Forelimb muscle (tissue), 1 donor: Measurements from ENCODE around the gene ZCCHC12. TPM values are rescaled to one million over a fixed set of nuclear protein-coding genes. Genes with fewer than 3 reads are reported as not detected.
"Not testable (repeated sequence)": the region's sequence is repeated elsewhere in the genome, so short reads cannot be mapped to it uniquely, and the experiment has no call there.

Experiments
- DNase-seq: peaks from one replicate; pipeline ENCODE4 v3.0.0-alpha.2; 2013; ENCODE audit warnings: low read depth
- polyA plus RNA-seq: library from polyadenylated mRNA; unstranded; fragments of 120-200 nt; gene quantifications from one replicate; pipeline ENCODE4 v1.2.1, GENCODE V29; 2013; ENCODE audit not compliant: insufficient read length

The ZCCHC12 gene
- polyA plus RNA-seq = 0.47 TPM

- no peak for DNase-seq
These were observed at the start of gene ZCCHC12 for GRCh38 chrX:118823263-118824172. Gene ZCCHC12, plus strand, starts transcription at chrX:118823824. Its CDS starts 1,421 bp downstream, at chrX:118825245.

- DNase-seq = no peak
These were observed 44.0 kb upstream of the ZCCHC12 start for GRCh38 chrX:118779581-118779980.

GRCh38 chrX:118780509-118780908 lies 43.1 kb upstream of the ZCCHC12 start:
- no peak for DNase-seq

GRCh38 chrX:118780911-118781310 lies 42.7 kb upstream of the ZCCHC12 start:
- peak; percentile 67 for DNase-seq

GRCh38 chrX:118795528-118796280 lies 27.9 kb upstream of the ZCCHC12 start:
- DNase-seq = peak; percentile 43

GRCh38 chrX:118802857-118803256 lies 20.8 kb upstream of the ZCCHC12 start:
- no peak for DNase-seq

GRCh38 chrX:118807151-118808017 lies 16.2 kb upstream of the ZCCHC12 start:
- DNase-seq = no peak

GRCh38 chrX:118817257-118817656 lies 6.4 kb upstream of the ZCCHC12 start:
- DNase-seq = not testable (repeated sequence)

GRCh38 chrX:118824173-118824730 lies 628 bp downstream of the ZCCHC12 start:
- DNase-seq = no peak

GRCh38 chrX:118825227-118825626 lies 1.6 kb downstream of the ZCCHC12 start:
- no peak for DNase-seq

- peak; percentile 11 for DNase-seq
These were observed 15.8 kb downstream of the ZCCHC12 start for GRCh38 chrX:118839334-118839958.

- DNase-seq = no peak
These were observed 24.1 kb downstream of the ZCCHC12 start for GRCh38 chrX:118847676-118848075.

GRCh38 chrX:118853596-118853995 lies 30.0 kb downstream of the ZCCHC12 start:
- DNase-seq = no peak

- no peak for DNase-seq
These were observed 32.2 kb downstream of the ZCCHC12 start for GRCh38 chrX:118855681-118856310.

GRCh38 chrX:118857006-118857405 lies 33.4 kb downstream of the ZCCHC12 start:
- DNase-seq = no peak

- DNase-seq = no peak
These were observed 37.7 kb downstream of the ZCCHC12 start for GRCh38 chrX:118861338-118861737.

- no peak for DNase-seq
These were observed 38.5 kb downstream of the ZCCHC12 start for GRCh38 chrX:118862091-118862490.

GRCh38 chrX:118862979-118863378 lies 39.4 kb downstream of the ZCCHC12 start:
- no peak for DNase-seq

GRCh38 chrX:118864063-118864635 lies 40.5 kb downstream of the ZCCHC12 start:
- DNase-seq = no peak

GRCh38 chrX:118865231-118865630 lies 41.6 kb downstream of the ZCCHC12 start:
- DNase-seq = no peak
